HL-60 (cell line): ENCODE results near the gene CISD2.
"Not testable (repeated sequence)": the region's sequence is repeated elsewhere in the genome, so short reads cannot be mapped to it uniquely, and the experiment has no call there.

Source experiments
- DNase-seq, 2 experiments: peaks; one replicate each; pipeline ENCODE4 v3.0.0-alpha.2; 2010 to 2020; ENCODE audit warnings: low read depth in 1 of 2, low spot score in 1 of 2
- H3K27ac ChIP-seq: fragments of 250-450 bp; sonication (Bioruptor Pico); replicated peaks from 2 replicates; pipeline ENCODE4 v1.5.1; 2020; ENCODE audit warnings: mild to moderate bottlenecking, moderate library complexity
- H3K27me3 ChIP-seq: fragments of 250-450 bp; sonication (Bioruptor Pico); 2 replicates; pipeline ENCODE4 v1.5.1; 2021; ENCODE audit warnings: mild to moderate bottlenecking, moderate library complexity; ENCODE audit not compliant: insufficient read depth, poor library complexity, severe bottlenecking
- H3K4me3 ChIP-seq: replicated peaks from 2 replicates; pipeline ENCODE4 v1.5.1; 2011; ENCODE audit warnings: mild to moderate bottlenecking, control low read depth, low read length; ENCODE audit not compliant: insufficient read depth
- CTCF ChIP-seq: IDR thresholded peaks from one replicate; pipeline ENCODE4 v1.5.1; 2011; ENCODE audit warnings: low read length, control low read depth, inconsistent platforms; ENCODE audit not compliant: insufficient read depth
- GABPA ChIP-seq: IDR thresholded peaks from 2 replicates; pipeline ENCODE4 v1.6.1; 2012; ENCODE audit warnings: low read depth
- POLR2AphosphoS5 ChIP-seq: IDR thresholded peaks from 2 replicates; pipeline ENCODE4 v1.6.1; 2012; ENCODE audit warnings: low read depth
- REST ChIP-seq: IDR thresholded peaks from 2 replicates; pipeline ENCODE4 v1.6.1; 2012; ENCODE audit warnings: low read depth; ENCODE audit not compliant: insufficient replicate concordance
- SPI1 ChIP-seq: IDR thresholded peaks from 2 replicates; pipeline ENCODE4 v1.6.1; 2012; ENCODE audit warnings: low read depth, mild to moderate bottlenecking, borderline replicate concordance

The CISD2 gene

GRCh38 chr4:102918859-102919258 is 50.1 kb downstream of the CISD2 start:
- H3K27me3 ChIP-seq = no peaks in the 10 kb centered on the region
- H3K27ac ChIP-seq = no peak overlapping the region
- TF ChIP-seq REST (no peak), POLR2AphosphoS5 (no peak), CTCF (no peak), SPI1 (no peak), GABPA (no peak)
- DNase-seq = no peak
- H3K4me3 ChIP-seq = no peak overlapping the region

GRCh38 chr4:102919697-102920096 is 50.9 kb downstream of the CISD2 start:
- not testable (repeated sequence) for H3K27me3 ChIP-seq, H3K4me3 ChIP-seq, DNase-seq, H3K27ac ChIP-seq

- no peak for DNase-seq
- H3K27ac ChIP-seq = no peak overlapping the region
- H3K27me3 ChIP-seq = no peaks in the 10 kb centered on the region
- no peak overlapping the region for H3K4me3 ChIP-seq
- no peak for TF ChIP-seq POLR2AphosphoS5
- no peak for TF ChIP-seq GABPA
- no peak for TF ChIP-seq CTCF
- no peak for TF ChIP-seq SPI1
- no peak for TF ChIP-seq REST
Observed at GRCh38 chr4:102935716-102936115, 66.9 kb downstream of the CISD2 start.

- H3K27ac ChIP-seq, DNase-seq, H3K27me3 ChIP-seq, H3K4me3 ChIP-seq: not testable (repeated sequence)
Observed at GRCh38 chr4:102938063-102938462, 69.3 kb downstream of the CISD2 start.
